Measurements from ENCODE around the gene SEL1L3.

DNA sequence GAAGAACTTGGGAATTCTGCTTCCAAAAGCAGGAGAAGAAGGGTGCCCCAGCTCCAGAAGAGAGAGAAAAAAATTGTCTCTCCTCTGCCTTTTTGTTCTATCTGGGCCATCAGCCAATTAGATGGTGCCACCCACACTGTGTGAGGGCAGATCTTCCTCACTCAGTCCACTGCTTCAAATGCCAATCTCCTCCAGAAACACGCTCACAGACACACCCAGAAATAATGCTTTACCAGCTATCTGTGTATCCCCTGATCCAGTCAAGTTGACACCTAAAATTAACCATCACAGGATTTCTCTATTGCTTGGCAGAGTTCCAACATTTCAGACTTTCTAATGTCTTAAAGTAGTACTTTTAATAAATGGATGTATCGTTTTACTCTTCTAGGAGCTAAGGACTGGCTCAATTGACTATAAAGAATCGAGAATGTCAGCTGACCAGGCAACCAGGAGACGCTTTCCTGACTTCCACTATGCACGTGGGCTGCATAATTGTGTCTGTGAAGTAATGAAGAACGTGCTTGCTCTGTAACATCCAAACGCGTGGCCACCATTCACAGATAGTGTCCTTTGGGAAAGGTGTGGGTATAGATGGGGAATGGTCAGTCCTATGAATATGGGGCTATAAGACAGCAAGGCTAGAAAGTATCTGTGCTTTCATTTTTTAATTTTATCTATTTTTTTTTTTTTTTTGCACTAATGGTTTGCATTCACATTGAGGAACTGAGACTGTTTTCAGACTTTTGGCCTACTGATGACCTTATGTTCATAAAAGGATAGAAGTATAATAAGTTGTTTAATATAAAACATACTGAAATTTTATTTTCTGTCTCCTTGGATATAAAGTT, 41.3 kb upstream of the SEL1L3 start:
- no peak for TF ChIP-seq POLR2AphosphoS5 (IDR thresholded peaks at IDR 0.05; ENCODE audit: insufficient read depth in 1 of 2, low read depth in 1 of 2)
- TF ChIP-seq, protein P1, sequence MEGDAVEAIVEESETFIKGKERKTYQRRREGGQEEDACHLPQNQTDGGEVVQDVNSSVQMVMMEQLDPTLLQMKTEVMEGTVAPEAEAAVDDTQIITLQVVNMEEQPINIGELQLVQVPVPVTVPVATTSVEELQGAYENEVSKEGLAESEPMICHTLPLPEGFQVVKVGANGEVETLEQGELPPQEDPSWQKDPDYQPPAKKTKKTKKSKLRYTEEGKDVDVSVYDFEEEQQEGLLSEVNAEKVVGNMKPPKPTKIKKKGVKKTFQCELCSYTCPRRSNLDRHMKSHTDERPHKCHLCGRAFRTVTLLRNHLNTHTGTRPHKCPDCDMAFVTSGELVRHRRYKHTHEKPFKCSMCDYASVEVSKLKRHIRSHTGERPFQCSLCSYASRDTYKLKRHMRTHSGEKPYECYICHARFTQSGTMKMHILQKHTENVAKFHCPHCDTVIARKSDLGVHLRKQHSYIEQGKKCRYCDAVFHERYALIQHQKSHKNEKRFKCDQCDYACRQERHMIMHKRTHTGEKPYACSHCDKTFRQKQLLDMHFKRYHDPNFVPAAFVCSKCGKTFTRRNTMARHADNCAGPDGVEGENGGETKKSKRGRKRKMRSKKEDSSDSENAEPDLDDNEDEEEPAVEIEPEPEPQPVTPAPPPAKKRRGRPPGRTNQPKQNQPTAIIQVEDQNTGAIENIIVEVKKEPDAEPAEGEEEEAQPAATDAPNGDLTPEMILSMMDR (IDR thresholded peaks at IDR 0.05): no peak
